ENCODE measurements around the gene MAGI2.

- TF ChIP-seq, protein P1, sequence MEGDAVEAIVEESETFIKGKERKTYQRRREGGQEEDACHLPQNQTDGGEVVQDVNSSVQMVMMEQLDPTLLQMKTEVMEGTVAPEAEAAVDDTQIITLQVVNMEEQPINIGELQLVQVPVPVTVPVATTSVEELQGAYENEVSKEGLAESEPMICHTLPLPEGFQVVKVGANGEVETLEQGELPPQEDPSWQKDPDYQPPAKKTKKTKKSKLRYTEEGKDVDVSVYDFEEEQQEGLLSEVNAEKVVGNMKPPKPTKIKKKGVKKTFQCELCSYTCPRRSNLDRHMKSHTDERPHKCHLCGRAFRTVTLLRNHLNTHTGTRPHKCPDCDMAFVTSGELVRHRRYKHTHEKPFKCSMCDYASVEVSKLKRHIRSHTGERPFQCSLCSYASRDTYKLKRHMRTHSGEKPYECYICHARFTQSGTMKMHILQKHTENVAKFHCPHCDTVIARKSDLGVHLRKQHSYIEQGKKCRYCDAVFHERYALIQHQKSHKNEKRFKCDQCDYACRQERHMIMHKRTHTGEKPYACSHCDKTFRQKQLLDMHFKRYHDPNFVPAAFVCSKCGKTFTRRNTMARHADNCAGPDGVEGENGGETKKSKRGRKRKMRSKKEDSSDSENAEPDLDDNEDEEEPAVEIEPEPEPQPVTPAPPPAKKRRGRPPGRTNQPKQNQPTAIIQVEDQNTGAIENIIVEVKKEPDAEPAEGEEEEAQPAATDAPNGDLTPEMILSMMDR (IDR thresholded peaks at IDR 0.05; ENCODE audit: insufficient read depth, low read length, poor library complexity, severe bottlenecking) = no peak
- no peak for TF ChIP-seq EZH2phosphoT487 (conservative IDR thresholded peaks at IDR 0.05; ENCODE audit: low read length)
These were observed 1142.3 kb downstream of the MAGI2 start for GRCh38 chr7:78311181-78311580.
